ENCODE data around the gene CBX6. TPM values are rescaled to one million over a fixed set of nuclear protein-coding genes. Genes with fewer than 3 reads are reported as not detected.

Gene CBX6
- total and polyA plus RNA-seq, 7 experiments from 2014 or later = 6.3 to 77.0 (median 72.4) TPM

DNA sequence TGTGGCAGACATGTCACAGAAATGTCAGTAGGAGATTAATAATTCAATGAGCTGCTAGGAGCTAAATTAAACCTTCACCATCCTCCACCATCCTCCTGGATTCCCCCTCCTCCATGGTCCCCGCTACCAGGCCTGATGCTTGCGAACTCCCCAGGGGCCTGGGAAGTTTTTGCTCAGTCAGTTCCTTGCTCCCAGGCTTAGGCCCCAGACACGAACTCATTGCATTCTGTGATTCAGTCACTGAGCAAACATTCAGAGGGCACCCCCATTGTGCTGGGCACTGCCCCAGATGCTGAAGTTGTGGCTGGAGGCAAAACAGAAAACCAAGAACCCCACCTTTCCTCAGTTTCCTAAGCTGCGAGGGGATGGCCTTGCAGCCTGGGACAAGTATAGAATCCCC lies 42.5 kb downstream of the CBX6 start:
- Histone ChIP-seq H3K9me3 (ENCODE audit: control insufficient read depth in 2 of 3, low read length in 3 of 3) (no peaks in the 10 kb centered on the region), H3K4me1 (ENCODE audit: control insufficient read depth in 2 of 2, insufficient read depth in 2 of 2, low read length in 2 of 2) (no peaks in the 10 kb centered on the region), H3K36me3 (ENCODE audit: control insufficient read depth in 2 of 3, insufficient read depth in 3 of 3, low read length in 3 of 3) (no peaks in the 10 kb centered on the region), H3K27ac (ENCODE audit: low read depth, low read length) (no peak overlapping the region), H3K27me3 (ENCODE audit: control insufficient read depth in 2 of 2, insufficient read depth in 2 of 2, low read length in 2 of 2) (no peaks in the 10 kb centered on the region), H3K4me3 (ENCODE audit: low read length) (no peak overlapping the region)
- peaks cover 0 to 2% (median 0%) of the 10 kb centered on the region in 7 donors for H3K4me1 Mint-ChIP-seq
- intact Hi-C loops (cut with micrococcal nuclease) = no loop called here
- H3K27me3 Mint-ChIP-seq = no peaks in the 10 kb centered on the region
- DNase-seq (no peak), ATAC-seq (no peak)
- peaks cover 0 to 20% (median 0%) of the 10 kb centered on the region in 5 donors for H3K36me3 Mint-ChIP-seq
- no peaks in the 10 kb centered on the region for H3K9me3 Mint-ChIP-seq
- ChIA-PET POLR2A (no interaction called here), CTCF (interaction anchor here (1.1 kb wide), 1 partner anchor 65 kb away, joined by 3 read pairs; no protein-coding TSS in a partner anchor)
- no peak overlapping the region for H3K27ac Mint-ChIP-seq
- H3K4me3 Mint-ChIP-seq = no peak overlapping the region

- Histone ChIP-seq H3K4me1 (ENCODE audit: control insufficient read depth in 2 of 2, insufficient read depth in 2 of 2, low read length in 2 of 2) (no peaks in the 10 kb centered on the region), H3K27ac (ENCODE audit: low read depth, low read length) (no peak overlapping the region), H3K4me3 (ENCODE audit: low read length) (no peak overlapping the region), H3K9me3 (ENCODE audit: control insufficient read depth in 2 of 3, low read length in 3 of 3) (no peaks in the 10 kb centered on the region), H3K27me3 (ENCODE audit: control insufficient read depth in 2 of 2, insufficient read depth in 2 of 2, low read length in 2 of 2) (no peaks in the 10 kb centered on the region), H3K36me3 (ENCODE audit: control insufficient read depth in 2 of 3, insufficient read depth in 3 of 3, low read length in 3 of 3) (no peaks in the 10 kb centered on the region)
- DNase-seq (no peak), ATAC-seq (no peak)
- Mint-ChIP-seq H3K9me3 (no peaks in the 10 kb centered on the region), H3K27me3 (no peaks in the 10 kb centered on the region), H3K27ac (no peak overlapping the region), H3K36me3 (peaks cover 0 to 24% (median 0%) of the 10 kb centered on the region in 5 donors), H3K4me3 (no peak overlapping the region), H3K4me1 (no peaks in the 10 kb centered on the region)
- CTCF ChIA-PET = interaction anchor here (1.1 kb wide), 1 partner anchor 64 kb away, joined by 3 read pairs; no protein-coding TSS in a partner anchor
- POLR2A ChIA-PET = no interaction called here
- intact Hi-C loops (cut with micrococcal nuclease) = no loop called here
Observed at GRCh38 chr22:38828616-38829205, 43.3 kb downstream of the CBX6 start.

- Mint-ChIP-seq H3K27ac (no peak overlapping the region), H3K4me1 (no peaks in the 10 kb centered on the region), H3K36me3 (peaks cover 0 to 28% (median 0%) of the 10 kb centered on the region in 5 donors), H3K4me3 (no peak overlapping the region), H3K9me3 (no peaks in the 10 kb centered on the region), H3K27me3 (no peaks in the 10 kb centered on the region)
- ChIA-PET CTCF (no interaction called here), POLR2A (no interaction called here)
- Histone ChIP-seq H3K27me3 (ENCODE audit: control insufficient read depth in 2 of 2, insufficient read depth in 2 of 2, low read length in 2 of 2) (no peaks in the 10 kb centered on the region), H3K4me1 (ENCODE audit: control insufficient read depth in 2 of 2, insufficient read depth in 2 of 2, low read length in 2 of 2) (no peaks in the 10 kb centered on the region), H3K9me3 (ENCODE audit: control insufficient read depth in 2 of 3, low read length in 3 of 3) (no peaks in the 10 kb centered on the region), H3K27ac (ENCODE audit: low read depth, low read length) (no peak overlapping the region), H3K4me3 (ENCODE audit: low read length) (no peak overlapping the region), H3K36me3 (ENCODE audit: control insufficient read depth in 2 of 3, insufficient read depth in 3 of 3, low read length in 3 of 3) (no peaks in the 10 kb centered on the region)
- no peak for ATAC-seq
- intact Hi-C loops (cut with micrococcal nuclease) = no loop called here
- no peak for DNase-seq
Observed at GRCh38 chr22:38828191-38828590, 43.8 kb downstream of the CBX6 start.

DNA sequence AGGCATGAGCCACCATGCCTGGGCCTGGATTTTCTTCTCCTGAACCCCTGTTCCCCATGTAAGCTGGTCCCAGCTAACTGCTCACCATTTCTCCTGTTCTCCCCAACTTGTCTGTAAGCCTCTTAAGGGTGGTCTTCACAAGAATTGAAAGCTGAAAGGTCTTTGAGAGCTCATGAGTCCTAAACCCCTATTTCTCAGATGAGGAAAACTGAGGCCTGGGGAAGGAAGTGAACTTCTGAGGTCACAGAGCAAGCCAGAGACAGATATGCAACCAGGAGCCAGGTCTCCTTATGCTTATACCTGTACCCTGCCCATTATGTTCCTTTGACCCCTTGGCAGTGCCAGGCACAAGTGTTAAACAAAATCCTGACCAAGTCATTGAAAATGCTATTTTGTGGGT lies 44.5 kb downstream of the CBX6 start:
- H3K27me3 ChIP-seq (ENCODE audit: control insufficient read depth in 2 of 2, insufficient read depth in 2 of 2, low read length in 2 of 2) = no peaks in the 10 kb centered on the region
- Mint-ChIP-seq H3K36me3 (peaks cover 0 to 32% (median 0%) of the 10 kb centered on the region in 5 donors), H3K27me3 (no peaks in the 10 kb centered on the region), H3K27ac (peak overlapping the region in 1 of 9 donors; percentile 26), H3K4me3 (no peak overlapping the region), H3K9me3 (no peaks in the 10 kb centered on the region), H3K4me1 (no peaks in the 10 kb centered on the region)
- ChIA-PET POLR2A (no interaction called here), CTCF (no interaction called here)
- H3K9me3 ChIP-seq (ENCODE audit: control insufficient read depth in 2 of 3, low read length in 3 of 3) = no peaks in the 10 kb centered on the region
- ATAC-seq = no peak
- H3K27ac ChIP-seq (ENCODE audit: low read depth, low read length) = no peak overlapping the region
- H3K4me3 ChIP-seq (ENCODE audit: low read length) = no peak overlapping the region
- no peaks in the 10 kb centered on the region for H3K36me3 ChIP-seq (ENCODE audit: control insufficient read depth in 2 of 3, insufficient read depth in 3 of 3, low read length in 3 of 3)
- DNase-seq = no peak
- H3K4me1 ChIP-seq (ENCODE audit: control insufficient read depth in 2 of 2, insufficient read depth in 2 of 2, low read length in 2 of 2) = no peaks in the 10 kb centered on the region
- intact Hi-C loops (cut with micrococcal nuclease) = no loop called here

DNA sequence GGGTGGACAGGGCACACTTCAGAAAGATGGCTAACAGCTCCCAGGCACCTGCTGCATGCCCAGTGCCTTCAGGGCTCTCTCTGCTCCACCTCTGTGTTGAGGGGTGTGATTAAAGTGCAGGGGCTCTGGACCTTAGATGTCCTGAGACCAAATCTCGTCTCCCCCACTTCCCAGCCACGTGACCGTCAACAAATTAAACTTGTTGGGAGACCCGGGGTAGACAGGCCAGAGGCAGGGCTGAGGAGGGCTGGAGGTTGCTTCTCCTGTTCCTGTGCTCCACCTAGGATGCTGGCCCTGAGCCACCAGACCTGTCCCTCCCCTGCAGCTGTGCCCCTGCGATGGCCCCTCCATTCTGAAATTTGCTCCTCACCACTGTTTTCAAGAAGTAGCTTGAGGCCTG lies 45.2 kb downstream of the CBX6 start:
- ChIA-PET CTCF (interaction anchor here (0.6 kb wide), 1 partner anchor 35 kb away, joined by 5 read pairs; no protein-coding TSS in a partner anchor), POLR2A (no interaction called here)
- Histone ChIP-seq H3K27me3 (ENCODE audit: control insufficient read depth in 2 of 2, insufficient read depth in 2 of 2, low read length in 2 of 2) (no peaks in the 10 kb centered on the region), H3K27ac (ENCODE audit: low read depth, low read length) (no peak overlapping the region), H3K36me3 (ENCODE audit: control insufficient read depth in 2 of 3, insufficient read depth in 3 of 3, low read length in 3 of 3) (no peaks in the 10 kb centered on the region), H3K4me1 (ENCODE audit: control insufficient read depth in 2 of 2, insufficient read depth in 2 of 2, low read length in 2 of 2) (no peaks in the 10 kb centered on the region), H3K9me3 (ENCODE audit: control insufficient read depth in 2 of 3, low read length in 3 of 3) (no peaks in the 10 kb centered on the region), H3K4me3 (ENCODE audit: low read length) (no peak overlapping the region)
- DNase-seq (no peak), ATAC-seq (no peak)
- Mint-ChIP-seq H3K27ac (no peak overlapping the region), H3K4me3 (no peak overlapping the region), H3K4me1 (peaks cover 0 to under 1% (median 0%) of the 10 kb centered on the region in 7 donors), H3K27me3 (no peaks in the 10 kb centered on the region), H3K9me3 (no peaks in the 10 kb centered on the region), H3K36me3 (peaks cover 0 to 30% (median 0%) of the 10 kb centered on the region in 5 donors)
- intact Hi-C loops (cut with micrococcal nuclease) = no loop called here

DNA sequence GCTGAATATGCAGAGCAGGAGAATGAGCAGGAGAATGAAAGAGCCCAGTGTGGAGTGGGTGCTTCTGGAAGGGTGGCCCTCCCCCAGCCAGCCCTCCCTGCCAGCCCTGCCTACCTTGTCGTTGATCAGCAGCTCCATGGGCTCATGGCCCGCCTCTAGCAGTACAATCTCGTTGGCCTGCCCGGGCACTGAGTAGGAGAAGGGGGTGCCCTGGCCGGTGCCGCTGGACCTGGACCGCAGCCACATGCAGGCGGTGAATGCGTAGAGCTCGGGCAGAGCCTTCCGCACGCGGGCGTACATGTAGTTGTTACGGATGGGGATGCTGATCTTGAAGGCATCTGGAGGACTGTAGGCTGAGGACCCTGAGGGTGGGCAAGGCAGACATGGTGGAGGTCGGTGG lies 45.6 kb downstream of the CBX6 start:
- POLR2A ChIA-PET = no interaction called here
- CTCF ChIA-PET = interaction anchor here (0.6 kb wide), 1 partner anchor 35 kb away, joined by 5 read pairs; no protein-coding TSS in a partner anchor
- no peak overlapping the region for H3K4me3 Mint-ChIP-seq
- ATAC-seq = no peak
- no peak for DNase-seq
- H3K36me3 ChIP-seq (ENCODE audit: control insufficient read depth in 2 of 3, insufficient read depth in 3 of 3, low read length in 3 of 3) = no peaks in the 10 kb centered on the region
- no peaks in the 10 kb centered on the region for H3K4me1 ChIP-seq (ENCODE audit: control insufficient read depth in 2 of 2, insufficient read depth in 2 of 2, low read length in 2 of 2)
- H3K27me3 ChIP-seq (ENCODE audit: control insufficient read depth in 2 of 2, insufficient read depth in 2 of 2, low read length in 2 of 2) = no peaks in the 10 kb centered on the region
- H3K27ac Mint-ChIP-seq = no peak overlapping the region
- peaks cover 0 to 28% (median 0%) of the 10 kb centered on the region in 5 donors for H3K36me3 Mint-ChIP-seq
- intact Hi-C loops (cut with micrococcal nuclease) = no loop called here
- H3K9me3 ChIP-seq (ENCODE audit: control insufficient read depth in 2 of 3, low read length in 3 of 3) = no peaks in the 10 kb centered on the region
- no peak overlapping the region for H3K27ac ChIP-seq (ENCODE audit: low read depth, low read length)
- H3K27me3 Mint-ChIP-seq = no peaks in the 10 kb centered on the region
- no peaks in the 10 kb centered on the region for H3K9me3 Mint-ChIP-seq
- no peak overlapping the region for H3K4me3 ChIP-seq (ENCODE audit: low read length)
- peaks cover 0 to 2% (median 0%) of the 10 kb centered on the region in 7 donors for H3K4me1 Mint-ChIP-seq

DNA sequence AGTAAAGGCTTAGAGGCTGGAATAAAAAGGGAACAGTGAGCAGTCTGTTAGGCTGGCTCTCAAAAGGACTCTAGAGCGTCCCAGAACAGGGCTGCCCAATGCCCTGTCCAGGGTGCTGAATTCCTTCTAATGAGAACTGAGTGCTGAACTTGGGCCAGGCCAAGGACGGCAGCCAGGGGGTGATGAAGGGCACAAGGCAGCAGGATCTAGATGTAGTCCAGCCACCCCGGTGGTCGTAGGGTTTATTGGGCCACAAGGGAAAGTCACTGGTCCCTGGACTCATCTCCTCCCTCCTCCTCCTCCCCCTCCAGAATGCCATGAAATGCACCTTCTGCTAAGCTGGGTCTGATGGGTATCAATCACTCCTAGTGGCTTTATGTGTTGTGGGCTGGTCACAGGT lies 47.4 kb downstream of the CBX6 start:
- Histone ChIP-seq H3K36me3 (ENCODE audit: control insufficient read depth in 2 of 3, insufficient read depth in 3 of 3, low read length in 3 of 3) (no peaks in the 10 kb centered on the region), H3K4me3 (ENCODE audit: low read length) (no peak overlapping the region), H3K27ac (ENCODE audit: low read depth, low read length) (no peak overlapping the region), H3K4me1 (ENCODE audit: control insufficient read depth in 2 of 2, insufficient read depth in 2 of 2, low read length in 2 of 2) (no peaks in the 10 kb centered on the region), H3K27me3 (ENCODE audit: control insufficient read depth in 2 of 2, insufficient read depth in 2 of 2, low read length in 2 of 2) (no peaks in the 10 kb centered on the region), H3K9me3 (ENCODE audit: control insufficient read depth in 2 of 3, low read length in 3 of 3) (no peaks in the 10 kb centered on the region)
- H3K4me3 Mint-ChIP-seq = no peak overlapping the region
- peaks cover 0 to 2% (median 0%) of the 10 kb centered on the region in 7 donors for H3K4me1 Mint-ChIP-seq
- ChIA-PET POLR2A (no interaction called here), CTCF (no interaction called here)
- peak in 7 of 9 donors; percentile 13 to 58 (median 45) for DNase-seq
- peaks cover 0 to 28% (median 0%) of the 10 kb centered on the region in 5 donors for H3K36me3 Mint-ChIP-seq
- no peaks in the 10 kb centered on the region for H3K9me3 Mint-ChIP-seq
- peak; percentile 81 for ATAC-seq
- intact Hi-C loops (cut with micrococcal nuclease) = no loop called here
- no peaks in the 10 kb centered on the region for H3K27me3 Mint-ChIP-seq
- H3K27ac Mint-ChIP-seq = no peak overlapping the region
